ENCODE data around the gene DHX8.
"Not testable (repeated sequence)": the region's sequence is repeated elsewhere in the genome, so short reads cannot be mapped to it uniquely, and the experiment has no call there.

- not testable (repeated sequence) for TF ChIP-seq YY1 (IDR thresholded peaks at IDR 0.05); CTCF (IDR thresholded peaks at IDR 0.05; ENCODE audit: low read depth, low read length, missing input control); RAD21 (IDR thresholded peaks at IDR 0.05); FOXA1 (IDR thresholded peaks at IDR 0.05); MAX (IDR thresholded peaks at IDR 0.05); SP1 (IDR thresholded peaks at IDR 0.05); EGR1 (IDR thresholded peaks at IDR 0.05; ENCODE audit: low read depth in 2 of 2); ATF3 (IDR thresholded peaks at IDR 0.05); TAF1 (conservative IDR thresholded peaks at IDR 0.05)
These were observed 25.7 kb downstream of the DHX8 start for GRCh38 chr17:43509440-43509839.
